ENCODE results near the gene UGT3A2. TPM values are rescaled to one million over a fixed set of nuclear protein-coding genes. Genes with fewer than 3 reads are reported as not detected.

Gene UGT3A2
- polyA plus RNA-seq, 3 donors, result not detected

- H3K9ac ChIP-seq (ENCODE audit: insufficient read depth, low read length, poor library complexity, severe bottlenecking), result no peak overlapping the region
- 60% methylated on average over 6 of the region's 12 CpGs for WGBS (ENCODE audit: insufficient coverage)
- TF ChIP-seq CTCF (IDR thresholded peaks at IDR 0.05), result no peak
- Mint-ChIP-seq H3K4me1 (peaks cover 2% of the 10 kb centered on the region), H3K9me3 (peaks cover 0 to 20% (median 13%) of the 10 kb centered on the region in 7 donors), H3K27me3 (ENCODE audit: low read depth in 3 of 3) (peaks cover 9 to 34% (median 22%) of the 10 kb centered on the region in 3 donors), H3K4me3 (no peak overlapping the region), H3K36me3 (no peaks in the 10 kb centered on the region), H3K27ac (no peak overlapping the region)
- no peak overlapping the region for H3K4me3 ChIP-seq (replicated peaks in 1 of 3; ENCODE audit: low read depth in 2 of 3, low read length in 3 of 3)
- H2AFZ ChIP-seq (ENCODE audit: insufficient read depth, low read depth, low read length, poor library complexity, severe bottlenecking), result no peak overlapping the region
- no peak overlapping the region for H3K4me2 ChIP-seq (replicated peaks; ENCODE audit: extremely low read depth, low read length, poor library complexity, severe bottlenecking)
- peaks cover 5 to 15% of the 10 kb centered on the region in 2 donors for H3K27me3 ChIP-seq (ENCODE audit: control insufficient read depth in 2 of 2, insufficient read depth in 2 of 2, low read length in 2 of 2)
- H3K4me1 ChIP-seq (ENCODE audit: control insufficient read depth in 1 of 2, insufficient read depth in 2 of 2, low read length in 2 of 2), result no peaks in the 10 kb centered on the region
- H3K79me2 ChIP-seq (ENCODE audit: insufficient read depth, low read length), result no peaks in the 10 kb centered on the region
- no peaks in the 10 kb centered on the region for H3K36me3 ChIP-seq (replicated peaks in 1 of 2; ENCODE audit: control insufficient read depth in 1 of 2, insufficient read depth in 2 of 2, low read length in 2 of 2)
- no peaks in the 10 kb centered on the region for H4K20me1 ChIP-seq (ENCODE audit: insufficient read depth, low read length)
- intact Hi-C loops (cut with micrococcal nuclease), result no loop called here
- peaks cover 0 to 11% of the 10 kb centered on the region in 2 donors for H3K9me3 ChIP-seq (replicated peaks in 1 of 2; ENCODE audit: control insufficient read depth in 1 of 2, insufficient read depth in 1 of 2, low read length in 2 of 2)
- no peak overlapping the region for H3K27ac ChIP-seq (ENCODE audit: low read depth in 1 of 2, low read length in 2 of 2)
- no peak for DNase-seq
Measured at GRCh38 chr5:35990520-35990919, 76.2 kb downstream of the UGT3A2 start.

GRCh38 chr5:35988529-35988928 is 78.2 kb downstream of the UGT3A2 start:
- Histone ChIP-seq H4K20me1 (ENCODE audit: insufficient read depth, low read length) (no peaks in the 10 kb centered on the region), H3K79me2 (ENCODE audit: insufficient read depth, low read length) (no peaks in the 10 kb centered on the region), H3K9me3 (replicated peaks in 1 of 2; ENCODE audit: control insufficient read depth in 1 of 2, insufficient read depth in 1 of 2, low read length in 2 of 2) (peaks cover 0 to 11% of the 10 kb centered on the region in 2 donors), H3K27ac (ENCODE audit: low read depth in 1 of 2, low read length in 2 of 2) (no peak overlapping the region), H3K27me3 (ENCODE audit: control insufficient read depth in 2 of 2, insufficient read depth in 2 of 2, low read length in 2 of 2) (peaks cover 5 to 15% of the 10 kb centered on the region in 2 donors), H3K4me1 (ENCODE audit: control insufficient read depth in 1 of 2, insufficient read depth in 2 of 2, low read length in 2 of 2) (no peaks in the 10 kb centered on the region), H3K4me3 (replicated peaks in 1 of 3; ENCODE audit: low read depth in 2 of 3, low read length in 3 of 3) (no peak overlapping the region), H3K36me3 (replicated peaks in 1 of 2; ENCODE audit: control insufficient read depth in 1 of 2, insufficient read depth in 2 of 2, low read length in 2 of 2) (no peaks in the 10 kb centered on the region), H3K9ac (ENCODE audit: insufficient read depth, low read length, poor library complexity, severe bottlenecking) (no peak overlapping the region), H3K4me2 (replicated peaks; ENCODE audit: extremely low read depth, low read length, poor library complexity, severe bottlenecking) (no peak overlapping the region), H2AFZ (ENCODE audit: insufficient read depth, low read depth, low read length, poor library complexity, severe bottlenecking) (no peak overlapping the region)
- no peak for TF ChIP-seq CTCF (IDR thresholded peaks at IDR 0.05)
- Mint-ChIP-seq H3K9me3 (peaks cover 0 to 19% (median 13%) of the 10 kb centered on the region in 7 donors), H3K36me3 (no peaks in the 10 kb centered on the region), H3K4me1 (peaks cover 2% of the 10 kb centered on the region), H3K27me3 (ENCODE audit: low read depth in 3 of 3) (peaks cover 6 to 32% (median 18%) of the 10 kb centered on the region in 3 donors), H3K27ac (no peak overlapping the region), H3K4me3 (no peak overlapping the region)
- intact Hi-C loops (cut with micrococcal nuclease), result no loop called here
- no peak for DNase-seq
- WGBS (ENCODE audit: insufficient coverage), result 100% methylated on average over 1 of the region's 4 CpGs
